SK-N-SH (cell line): Measurements from ENCODE around the gene CCDC192. TPM values are rescaled to one million over a fixed set of nuclear protein-coding genes. Genes with fewer than 3 reads are reported as not detected.
A peak's percentile ranks its signal among the peaks of the same experiment; 100 is the strongest.

Experiments used
- CTCF ChIA-PET: fragments of 300-600, 350-600 bp; formaldehyde crosslinking; extraction: SDS; loops from one replicate; lab custom pipeline; 2021; lab: Yijun Ruan, JAX
- POLR2A ChIA-PET: fragments of 350-600 bp; sonication (Branson Sonifier 250); formaldehyde crosslinking; extraction: SDS; loops from one replicate; lab custom pipeline; 2020; ENCODE audit warnings: antibody characterized with exemption, inconsistent platforms; lab: Yijun Ruan, JAX
- DNase-seq: peaks from one replicate; pipeline ENCODE4 v3.0.0; 2012
- H2AFZ ChIP-seq: fragments of 200-600 bp; sonication (generic); 2 replicates; pipeline ENCODE4 v1.8.1; 2016; ENCODE audit warnings: antibody characterized with exemption, mild to moderate bottlenecking, low read depth
- H3F3A ChIP-seq: fragments of 200-600 bp; sonication (generic); replicated peaks from 2 replicates; pipeline ENCODE3; 2016; ENCODE audit warnings: antibody characterized with exemption, mild to moderate bottlenecking; ENCODE audit not compliant: insufficient read depth
- H3K27ac ChIP-seq, 2 experiments: fragments of 200-500 bp in 1 of 2; fragments of 200-600 bp in 1 of 2; sonication (Bioruptor generic) in 1 of 2; sonication (generic), shearing (Covaris generic) in 1 of 2; 2 replicates each; pipeline versions ENCODE4 v1.5.1 to v1.6.1; 2014 to 2016; ENCODE audit warnings: low read depth in 2 of 2, inconsistent platforms in 1 of 2, low read length in 1 of 2, mild to moderate bottlenecking in 1 of 2, mixed read lengths in 1 of 2
- H3K27me3 ChIP-seq: fragments of 200-600 bp; sonication (generic), shearing (Covaris generic); 2 replicates; pipeline ENCODE4 v1.6.1; 2016; ENCODE audit warnings: mixed run types; ENCODE audit not compliant: insufficient read depth
- H3K36me3 ChIP-seq, 2 experiments: fragments of 200-500 bp in 1 of 2; fragments of 200-600 bp in 1 of 2; sonication (Bioruptor generic) in 1 of 2; sonication (generic) in 1 of 2; replicated peaks in 1 of 2; 2 replicates each; pipeline versions ENCODE3 to v1.5.1; 2014 to 2016; ENCODE audit warnings: low read length in 1 of 2, mild to moderate bottlenecking in 1 of 2; ENCODE audit not compliant: insufficient read depth in 2 of 2, control insufficient read depth in 1 of 2
- H3K4me1 ChIP-seq, 2 experiments: fragments of 200-500 bp in 1 of 2; fragments of 200-600 bp in 1 of 2; sonication (Bioruptor generic) in 1 of 2; sonication (generic), shearing (Covaris generic) in 1 of 2; 2 replicates each; pipeline versions ENCODE4 v1.5.1 to v1.6.1; 2014 to 2016; ENCODE audit warnings: low read depth in 1 of 2, low read length in 1 of 2, mixed run types in 1 of 2; ENCODE audit not compliant: insufficient read depth in 2 of 2, control insufficient read depth in 1 of 2
- H3K4me2 ChIP-seq: fragments of 200-600 bp; sonication (generic), shearing (Covaris generic); 2 replicates; pipeline ENCODE4 v1.6.1; 2017; ENCODE audit warnings: mixed run types
- H3K4me3 ChIP-seq, 2 experiments: fragments of 200-500 bp in 1 of 2; fragments of 200-600 bp in 1 of 2; sonication (Bioruptor generic) in 1 of 2; sonication (generic), shearing (Covaris generic) in 1 of 2; 2 replicates each; pipeline versions ENCODE4 v1.5.1 to v1.8.1; 2014 to 2016; ENCODE audit warnings: low read depth in 2 of 2, inconsistent platforms in 1 of 2, low read length in 1 of 2, mild to moderate bottlenecking in 1 of 2, mixed read lengths in 1 of 2, moderate library complexity in 1 of 2
- H3K79me2 ChIP-seq: fragments of 200-600 bp; sonication (generic); 2 replicates; pipeline ENCODE4 v1.8.1; 2017; ENCODE audit warnings: mild to moderate bottlenecking; ENCODE audit not compliant: insufficient read depth
- H3K9ac ChIP-seq: fragments of 200-600 bp; sonication (generic); 2 replicates; pipeline ENCODE4 v1.6.1; 2017; ENCODE audit warnings: mixed run types
- H3K9me2 ChIP-seq: fragments of 200-600 bp; sonication (generic); 2 replicates; pipeline ENCODE4 v1.6.1; 2017; ENCODE audit warnings: mixed run types
- H3K9me3 ChIP-seq: fragments of 200-600 bp; sonication (generic); 2 replicates; pipeline ENCODE4 v1.6.1; 2017; ENCODE audit warnings: mixed run types, mild to moderate bottlenecking, moderate library complexity
- H4K20me1 ChIP-seq: fragments of 200-600 bp; sonication (generic); 2 replicates; pipeline ENCODE4 v1.6.1; 2017; ENCODE audit warnings: mild to moderate bottlenecking, mixed run types; ENCODE audit not compliant: insufficient read depth
- CHD2 ChIP-seq: fragments of 150-350 bp; IDR thresholded peaks from 2 replicates; pipeline ENCODE4 v1.6.1; 2018; ENCODE audit warnings: low read length; ENCODE audit not compliant: partially characterized antibody
- EP300 ChIP-seq, 2 experiments: IDR thresholded peaks; 2 replicates each; pipeline versions ENCODE4 v1.4.0 to v1.6.1; 2012; ENCODE audit warnings: borderline replicate concordance in 1 of 2, low read depth in 1 of 2, low read length in 1 of 2
- FOSL2 ChIP-seq: IDR thresholded peaks from 2 replicates; pipeline ENCODE4 v1.4.0; 2012; ENCODE audit warnings: low read depth, mild to moderate bottlenecking, moderate library complexity, borderline replicate concordance
- GABPA ChIP-seq: IDR thresholded peaks from 2 replicates; pipeline ENCODE4 v1.4.0; 2012; ENCODE audit warnings: low read depth, mild to moderate bottlenecking
- JUND ChIP-seq: IDR thresholded peaks from 2 replicates; pipeline ENCODE4 v1.4.0; 2012
- MEF2A ChIP-seq: IDR thresholded peaks from 2 replicates; pipeline ENCODE4 v1.4.0; 2012; ENCODE audit warnings: low read depth, borderline replicate concordance
- NRF1 ChIP-seq: IDR thresholded peaks from 2 replicates; pipeline ENCODE4 v1.6.1; 2012; ENCODE audit warnings: low read depth, mild to moderate bottlenecking, low read length
- RFX5 ChIP-seq: IDR thresholded peaks from 2 replicates; pipeline ENCODE4 v1.6.1; 2012; ENCODE audit warnings: mild to moderate bottlenecking, improper control_type of control experiment, low read length
- SMC3 ChIP-seq: IDR thresholded peaks from 2 replicates; pipeline ENCODE4 v1.6.1; 2012; ENCODE audit warnings: low read depth, low read length, improper control_type of control experiment
- TCF12 ChIP-seq: IDR thresholded peaks from 2 replicates; pipeline ENCODE4 v1.4.0; 2012
- polyA plus RNA-seq, 3 experiments: library from polyadenylated mRNA; depleted of rRNA; stranded (reverse); fragments of >200 nt; gene quantifications; 2 replicates each; pipeline ENCODE4 v1.2.3, GENCODE V29; 2012
- TF ChIP-seq, protein P1 (sequence below): fragments of 150-350 bp; IDR thresholded peaks from 2 replicates; pipeline ENCODE4 v1.6.1; 2017; ENCODE audit warnings: antibody characterized with exemption, low read length, low read depth, borderline replicate concordance
- TF ChIP-seq, protein P2 (sequence below): IDR thresholded peaks from 2 replicates; pipeline ENCODE4 v1.4.0; 2012; ENCODE audit warnings: low read depth, borderline replicate concordance
- TF ChIP-seq, protein P3 (sequence below): fragments of 200-600 bp; sonication (generic); IDR thresholded peaks from 2 replicates; pipeline ENCODE4 v1.6.1; 2017; ENCODE audit warnings: antibody characterized with exemption, mild to moderate bottlenecking, moderate library complexity
- TF ChIP-seq, protein P4 (sequence below): IDR thresholded peaks from 2 replicates; pipeline ENCODE4; 2012
- TF ChIP-seq, protein P5 (sequence below): IDR thresholded peaks from 2 replicates; pipeline ENCODE4 v1.4.0; 2012; ENCODE audit warnings: low read depth, borderline replicate concordance
- TF ChIP-seq, protein P6 (sequence below): IDR thresholded peaks from 2 replicates; pipeline ENCODE4 v1.6.1; 2012; ENCODE audit warnings: mild to moderate bottlenecking, low read depth, low read length, moderate library complexity

Gene CCDC192
- polyA plus RNA-seq, 1 of the 3 experiments (the other 2 are of a cell fraction) = not detected

DNA sequence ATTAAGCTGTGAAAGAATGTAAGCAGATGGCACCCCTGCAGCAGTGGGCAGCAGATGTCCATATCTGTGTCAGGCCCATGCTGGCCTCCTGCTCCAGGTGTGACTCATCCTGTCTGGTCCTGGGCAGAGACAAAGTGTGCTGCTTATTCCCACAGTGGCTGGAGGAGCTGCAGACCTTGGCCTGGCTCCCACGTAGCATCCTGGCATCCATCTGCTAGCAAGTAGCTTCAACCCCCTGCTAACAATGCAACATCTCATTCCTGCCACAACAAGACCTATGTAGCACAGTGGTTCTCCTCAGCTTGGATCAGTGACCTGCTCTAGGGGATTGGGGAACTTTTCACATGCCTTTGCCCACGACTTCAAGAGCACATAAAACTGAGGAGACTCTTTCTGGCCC, 254.0 kb downstream of the CCDC192 start (continued):
- TF ChIP-seq SMC3 (no peak), RFX5 (no peak), FOSL2 (peak; percentile 81; the same call in 1 of the 2 replicates), JUND (peak; percentile 82)
- TF ChIP-seq, protein P1, sequence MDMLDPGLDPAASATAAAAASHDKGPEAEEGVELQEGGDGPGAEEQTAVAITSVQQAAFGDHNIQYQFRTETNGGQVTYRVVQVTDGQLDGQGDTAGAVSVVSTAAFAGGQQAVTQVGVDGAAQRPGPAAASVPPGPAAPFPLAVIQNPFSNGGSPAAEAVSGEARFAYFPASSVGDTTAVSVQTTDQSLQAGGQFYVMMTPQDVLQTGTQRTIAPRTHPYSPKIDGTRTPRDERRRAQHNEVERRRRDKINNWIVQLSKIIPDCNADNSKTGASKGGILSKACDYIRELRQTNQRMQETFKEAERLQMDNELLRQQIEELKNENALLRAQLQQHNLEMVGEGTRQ = no peak
- TF ChIP-seq, protein P2, sequence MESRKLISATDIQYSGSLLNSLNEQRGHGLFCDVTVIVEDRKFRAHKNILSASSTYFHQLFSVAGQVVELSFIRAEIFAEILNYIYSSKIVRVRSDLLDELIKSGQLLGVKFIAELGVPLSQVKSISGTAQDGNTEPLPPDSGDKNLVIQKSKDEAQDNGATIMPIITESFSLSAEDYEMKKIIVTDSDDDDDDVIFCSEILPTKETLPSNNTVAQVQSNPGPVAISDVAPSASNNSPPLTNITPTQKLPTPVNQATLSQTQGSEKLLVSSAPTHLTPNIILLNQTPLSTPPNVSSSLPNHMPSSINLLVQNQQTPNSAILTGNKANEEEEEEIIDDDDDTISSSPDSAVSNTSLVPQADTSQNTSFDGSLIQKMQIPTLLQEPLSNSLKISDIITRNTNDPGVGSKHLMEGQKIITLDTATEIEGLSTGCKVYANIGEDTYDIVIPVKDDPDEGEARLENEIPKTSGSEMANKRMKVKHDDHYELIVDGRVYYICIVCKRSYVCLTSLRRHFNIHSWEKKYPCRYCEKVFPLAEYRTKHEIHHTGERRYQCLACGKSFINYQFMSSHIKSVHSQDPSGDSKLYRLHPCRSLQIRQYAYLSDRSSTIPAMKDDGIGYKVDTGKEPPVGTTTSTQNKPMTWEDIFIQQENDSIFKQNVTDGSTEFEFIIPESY = no peak

DNA sequence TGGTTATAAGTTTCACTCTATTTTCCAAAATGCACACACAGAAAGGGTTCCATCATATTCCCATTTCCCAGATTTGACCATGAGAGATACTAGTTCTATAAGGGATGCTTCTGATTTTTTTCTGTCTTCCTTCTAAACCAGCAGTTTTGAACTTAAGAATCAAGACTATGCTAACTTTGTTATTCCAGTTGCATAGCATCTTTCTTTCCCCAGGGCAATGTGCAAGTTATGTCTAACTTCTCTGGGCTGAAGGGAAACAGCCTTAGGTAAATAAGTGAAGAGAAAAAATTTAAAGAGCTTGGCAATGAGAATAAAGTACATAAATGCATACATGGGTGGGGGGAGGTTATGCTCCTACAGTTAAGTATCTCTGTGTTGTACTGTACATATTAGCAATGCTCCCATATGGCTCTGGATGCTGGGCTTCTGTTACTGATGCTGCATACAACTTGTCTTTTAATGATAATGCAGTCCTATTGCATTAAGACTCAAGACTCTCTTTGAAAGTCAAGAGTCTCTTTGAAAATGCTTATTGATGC, 254.6 kb downstream of the CCDC192 start:
- Histone ChIP-seq H3K27me3 (no peaks in the 10 kb centered on the region), H3K4me3 (no peak overlapping the region), H2AFZ (no peak overlapping the region), H3K4me2 (no peak overlapping the region), H3K9me2 (no peaks in the 10 kb centered on the region), H3F3A (peaks cover 4% of the 10 kb centered on the region), H3K27ac (peak overlapping the region; percentile 29 to 53; a peak in 3 of 4 replicates), H3K9me3 (no peaks in the 10 kb centered on the region), H3K4me1 (peaks cover 25 to 28% of the 10 kb centered on the region in 2 experiments), H4K20me1 (no peaks in the 10 kb centered on the region), H3K9ac (no peak overlapping the region), H3K36me3 (no peaks in the 10 kb centered on the region), H3K79me2 (no peaks in the 10 kb centered on the region)
- TF ChIP-seq, protein P3, sequence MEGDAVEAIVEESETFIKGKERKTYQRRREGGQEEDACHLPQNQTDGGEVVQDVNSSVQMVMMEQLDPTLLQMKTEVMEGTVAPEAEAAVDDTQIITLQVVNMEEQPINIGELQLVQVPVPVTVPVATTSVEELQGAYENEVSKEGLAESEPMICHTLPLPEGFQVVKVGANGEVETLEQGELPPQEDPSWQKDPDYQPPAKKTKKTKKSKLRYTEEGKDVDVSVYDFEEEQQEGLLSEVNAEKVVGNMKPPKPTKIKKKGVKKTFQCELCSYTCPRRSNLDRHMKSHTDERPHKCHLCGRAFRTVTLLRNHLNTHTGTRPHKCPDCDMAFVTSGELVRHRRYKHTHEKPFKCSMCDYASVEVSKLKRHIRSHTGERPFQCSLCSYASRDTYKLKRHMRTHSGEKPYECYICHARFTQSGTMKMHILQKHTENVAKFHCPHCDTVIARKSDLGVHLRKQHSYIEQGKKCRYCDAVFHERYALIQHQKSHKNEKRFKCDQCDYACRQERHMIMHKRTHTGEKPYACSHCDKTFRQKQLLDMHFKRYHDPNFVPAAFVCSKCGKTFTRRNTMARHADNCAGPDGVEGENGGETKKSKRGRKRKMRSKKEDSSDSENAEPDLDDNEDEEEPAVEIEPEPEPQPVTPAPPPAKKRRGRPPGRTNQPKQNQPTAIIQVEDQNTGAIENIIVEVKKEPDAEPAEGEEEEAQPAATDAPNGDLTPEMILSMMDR = no peak
- TF ChIP-seq, protein P4, sequence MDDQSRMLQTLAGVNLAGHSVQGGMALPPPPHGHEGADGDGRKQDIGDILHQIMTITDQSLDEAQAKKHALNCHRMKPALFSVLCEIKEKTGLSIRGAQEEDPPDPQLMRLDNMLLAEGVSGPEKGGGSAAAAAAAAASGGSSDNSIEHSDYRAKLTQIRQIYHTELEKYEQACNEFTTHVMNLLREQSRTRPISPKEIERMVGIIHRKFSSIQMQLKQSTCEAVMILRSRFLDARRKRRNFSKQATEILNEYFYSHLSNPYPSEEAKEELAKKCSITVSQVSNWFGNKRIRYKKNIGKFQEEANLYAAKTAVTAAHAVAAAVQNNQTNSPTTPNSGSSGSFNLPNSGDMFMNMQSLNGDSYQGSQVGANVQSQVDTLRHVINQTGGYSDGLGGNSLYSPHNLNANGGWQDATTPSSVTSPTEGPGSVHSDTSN = no peak
- TF ChIP-seq, protein P5, sequence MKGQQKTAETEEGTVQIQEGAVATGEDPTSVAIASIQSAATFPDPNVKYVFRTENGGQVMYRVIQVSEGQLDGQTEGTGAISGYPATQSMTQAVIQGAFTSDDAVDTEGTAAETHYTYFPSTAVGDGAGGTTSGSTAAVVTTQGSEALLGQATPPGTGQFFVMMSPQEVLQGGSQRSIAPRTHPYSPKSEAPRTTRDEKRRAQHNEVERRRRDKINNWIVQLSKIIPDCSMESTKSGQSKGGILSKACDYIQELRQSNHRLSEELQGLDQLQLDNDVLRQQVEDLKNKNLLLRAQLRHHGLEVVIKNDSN = no peak
- TF ChIP-seq GABPA (no peak), CHD2 (no peak), NRF1 (no peak), MEF2A (no peak), TCF12 (no peak), EP300 (IDR thresholded peaks at IDR 0.05; ENCODE audit: borderline replicate concordance in 1 of 2, low read depth in 1 of 2, low read length in 1 of 2) (no peak), JUND (no peak)
- TF ChIP-seq, protein P6, sequence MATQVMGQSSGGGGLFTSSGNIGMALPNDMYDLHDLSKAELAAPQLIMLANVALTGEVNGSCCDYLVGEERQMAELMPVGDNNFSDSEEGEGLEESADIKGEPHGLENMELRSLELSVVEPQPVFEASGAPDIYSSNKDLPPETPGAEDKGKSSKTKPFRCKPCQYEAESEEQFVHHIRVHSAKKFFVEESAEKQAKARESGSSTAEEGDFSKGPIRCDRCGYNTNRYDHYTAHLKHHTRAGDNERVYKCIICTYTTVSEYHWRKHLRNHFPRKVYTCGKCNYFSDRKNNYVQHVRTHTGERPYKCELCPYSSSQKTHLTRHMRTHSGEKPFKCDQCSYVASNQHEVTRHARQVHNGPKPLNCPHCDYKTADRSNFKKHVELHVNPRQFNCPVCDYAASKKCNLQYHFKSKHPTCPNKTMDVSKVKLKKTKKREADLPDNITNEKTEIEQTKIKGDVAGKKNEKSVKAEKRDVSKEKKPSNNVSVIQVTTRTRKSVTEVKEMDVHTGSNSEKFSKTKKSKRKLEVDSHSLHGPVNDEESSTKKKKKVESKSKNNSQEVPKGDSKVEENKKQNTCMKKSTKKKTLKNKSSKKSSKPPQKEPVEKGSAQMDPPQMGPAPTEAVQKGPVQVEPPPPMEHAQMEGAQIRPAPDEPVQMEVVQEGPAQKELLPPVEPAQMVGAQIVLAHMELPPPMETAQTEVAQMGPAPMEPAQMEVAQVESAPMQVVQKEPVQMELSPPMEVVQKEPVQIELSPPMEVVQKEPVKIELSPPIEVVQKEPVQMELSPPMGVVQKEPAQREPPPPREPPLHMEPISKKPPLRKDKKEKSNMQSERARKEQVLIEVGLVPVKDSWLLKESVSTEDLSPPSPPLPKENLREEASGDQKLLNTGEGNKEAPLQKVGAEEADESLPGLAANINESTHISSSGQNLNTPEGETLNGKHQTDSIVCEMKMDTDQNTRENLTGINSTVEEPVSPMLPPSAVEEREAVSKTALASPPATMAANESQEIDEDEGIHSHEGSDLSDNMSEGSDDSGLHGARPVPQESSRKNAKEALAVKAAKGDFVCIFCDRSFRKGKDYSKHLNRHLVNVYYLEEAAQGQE = no peak
- TF ChIP-seq, protein P1 = no peak
- CTCF ChIA-PET = interaction anchor here (1.6 kb wide), 1 partner anchor 17 kb away, joined by 4 read pairs; no protein-coding TSS in a partner anchor
- POLR2A ChIA-PET = no interaction called here
- DNase-seq = no peak
